Ramos (cell line): Measurements from ENCODE around the gene TCF7L1.

ENCODE experiments used
- in situ Hi-C: fragments of 300-500 bp; cut with MboI; formaldehyde crosslinking; loops from one replicate; pipeline ENCODE4 v1.14.3; 2022; ENCODE audit warnings: low sequenced_read_pairs; ENCODE audit not compliant: unreplicated experiment

Gene TCF7L1

DNA sequence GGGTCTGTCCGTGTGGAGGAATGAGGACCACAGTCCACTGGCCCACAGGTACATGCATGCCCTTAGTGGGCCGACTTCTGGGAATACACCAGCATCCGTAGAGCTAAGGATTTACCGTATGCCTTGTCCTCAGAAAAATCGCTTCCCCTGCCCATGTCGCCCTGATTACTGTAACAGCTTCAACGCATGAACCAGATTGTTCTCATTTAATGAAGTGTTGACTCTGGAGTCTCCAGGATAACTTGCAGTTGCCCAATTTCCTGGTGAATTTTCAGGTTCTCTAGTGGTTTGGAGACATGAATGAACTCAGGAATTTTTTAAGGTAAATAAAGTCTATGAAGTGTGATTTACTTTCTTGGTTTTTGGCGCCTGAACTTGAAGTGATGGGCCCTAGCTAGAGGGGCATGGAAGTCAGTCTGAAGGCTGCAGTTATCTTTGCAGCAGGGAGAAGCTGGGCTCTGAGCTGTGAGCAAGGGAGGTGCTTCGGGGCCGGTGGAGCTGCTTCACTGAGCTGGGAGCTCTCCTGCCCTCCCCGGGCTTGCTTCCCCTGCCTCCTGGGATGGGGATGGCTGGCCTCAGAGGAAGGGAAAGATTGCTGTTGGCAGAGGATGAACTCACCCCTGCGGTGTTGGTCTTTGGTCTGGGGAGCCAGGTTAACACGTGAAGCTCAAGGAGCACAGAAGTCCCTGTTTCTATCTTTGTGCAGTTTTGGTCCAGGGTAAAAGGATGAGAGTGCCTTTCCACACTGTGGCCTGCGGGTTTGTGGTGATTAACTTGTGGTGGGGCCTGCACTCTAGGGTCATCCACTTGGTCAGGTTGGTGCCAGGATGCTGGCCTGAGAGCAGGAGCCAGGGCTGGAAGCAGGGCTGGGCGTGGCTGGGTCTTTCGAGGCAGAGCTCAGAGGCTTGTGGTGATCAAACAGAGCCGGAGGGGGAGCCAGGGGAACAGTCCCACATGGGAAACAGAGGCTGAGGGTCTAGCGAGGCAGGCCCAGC lies 28.1 kb downstream of the TCF7L1 start:
- in situ Hi-C loops: no loop called here

DNA sequence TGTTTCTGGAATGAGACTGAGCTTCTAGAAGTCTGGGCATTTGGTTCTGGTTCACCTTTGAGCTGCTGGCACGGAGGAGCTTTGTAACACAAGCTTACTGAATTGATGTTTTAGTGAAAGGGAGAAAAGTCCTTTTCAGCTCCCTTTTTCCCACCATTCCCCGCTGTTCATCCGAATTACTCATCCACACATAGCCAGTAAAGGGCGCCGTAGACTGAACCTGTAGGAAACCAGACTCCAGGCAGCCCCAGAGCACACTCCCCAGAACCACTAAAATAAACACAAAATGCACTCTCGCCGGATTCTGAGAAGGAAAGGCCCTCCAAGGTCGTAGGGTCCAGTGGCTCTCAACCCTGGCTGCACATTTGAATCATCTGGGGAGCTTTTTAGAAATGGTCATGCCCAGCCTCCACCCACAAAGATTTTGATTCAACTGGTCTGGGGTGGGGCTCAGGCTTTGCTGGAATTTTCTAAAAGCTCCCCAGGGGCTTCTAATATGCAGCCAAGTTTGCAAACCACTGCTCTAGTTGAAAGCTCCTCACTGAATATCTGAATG lies 29.6 kb downstream of the TCF7L1 start:
- in situ Hi-C loops: no loop called here

DNA sequence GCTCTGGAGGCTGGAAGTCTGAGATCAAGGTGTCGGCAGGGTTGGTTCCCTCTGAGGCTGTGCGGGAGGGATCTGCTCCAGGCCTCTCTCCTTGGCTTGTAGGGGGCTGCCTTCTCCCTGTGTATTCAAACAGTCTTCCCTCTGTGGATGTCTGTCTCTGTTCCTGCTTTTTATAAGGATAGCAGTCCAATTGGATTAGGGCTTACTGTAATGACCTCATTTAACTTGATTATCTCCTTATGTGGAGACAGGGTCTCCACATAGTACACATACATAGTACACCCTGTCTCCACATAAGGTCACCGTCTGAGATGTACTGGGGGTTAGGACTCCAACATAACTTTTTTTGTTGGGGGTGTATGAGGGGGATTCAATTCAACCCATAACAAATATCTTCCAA lies 30.5 kb downstream of the TCF7L1 start:
- in situ Hi-C loops: no loop called here

DNA sequence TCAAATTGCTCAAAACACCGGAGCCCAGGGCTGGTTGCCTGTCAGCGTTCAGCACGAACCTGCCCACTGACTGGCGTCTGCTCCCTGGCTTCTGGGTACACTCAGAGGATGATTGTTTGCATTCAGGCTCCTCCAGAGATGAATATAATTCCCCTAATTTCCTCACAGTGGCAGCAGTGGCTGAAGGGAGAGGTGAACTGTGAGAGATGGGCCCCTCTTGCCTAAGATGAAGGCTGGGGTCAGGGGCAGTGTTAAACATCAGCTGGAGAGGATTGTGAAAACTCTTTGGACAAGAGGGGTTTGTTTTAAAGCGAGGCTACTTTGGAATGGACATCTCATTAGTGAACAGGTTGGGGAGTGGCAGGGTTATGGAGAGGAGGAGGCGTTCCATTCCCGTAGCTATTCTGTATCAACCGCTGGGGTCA lies 31.0 kb downstream of the TCF7L1 start:
- in situ Hi-C loops: no loop called here

DNA sequence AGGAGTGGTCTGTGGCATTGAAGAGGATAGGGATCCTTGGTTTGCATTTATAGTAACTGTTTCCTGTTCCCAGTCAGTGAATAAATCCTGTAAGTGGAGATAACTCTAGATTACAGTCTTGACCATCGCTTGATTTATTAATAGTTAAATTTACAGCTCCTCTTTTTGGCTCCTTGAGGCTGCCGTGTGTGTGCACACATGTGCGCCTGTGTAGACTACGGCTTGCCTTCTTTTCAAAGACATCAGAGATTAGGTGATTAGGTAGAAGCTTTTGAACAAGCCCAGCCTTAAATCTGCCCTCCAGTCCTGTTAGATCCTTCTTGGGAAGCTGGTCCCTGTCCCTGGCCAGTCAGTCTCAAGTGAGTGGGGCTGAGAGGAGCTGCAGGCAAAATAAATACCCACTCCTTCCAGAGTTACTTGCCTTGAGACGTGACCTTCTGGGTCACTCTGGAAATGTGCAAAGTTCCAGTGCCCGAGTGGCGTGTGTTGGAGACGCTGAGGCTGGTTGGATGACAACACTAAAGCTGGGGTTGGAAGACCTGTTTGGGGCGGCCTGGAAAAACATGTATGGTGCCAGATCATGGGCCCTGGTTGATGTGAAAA lies 32.0 kb downstream of the TCF7L1 start:
- in situ Hi-C loops: no loop called here

DNA sequence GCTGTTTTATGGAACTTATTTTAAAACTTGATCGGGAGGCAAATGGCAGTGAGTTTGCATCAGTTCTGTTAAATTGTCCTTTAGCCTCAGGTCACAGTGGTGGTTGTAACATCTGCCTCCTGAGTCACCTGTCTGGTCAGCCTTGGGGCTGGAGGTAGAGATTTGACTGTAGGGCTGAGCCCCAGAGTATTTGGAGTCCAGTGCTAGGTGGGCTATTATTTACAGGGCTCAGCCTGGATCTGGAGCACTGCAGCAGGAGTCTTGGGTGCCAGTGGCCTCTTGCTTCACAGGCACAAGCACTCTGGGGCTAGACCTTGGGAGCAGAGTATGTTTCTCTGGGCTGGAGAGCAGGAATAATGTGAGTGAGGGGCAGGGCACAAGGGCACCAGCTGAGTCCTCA lies 32.8 kb downstream of the TCF7L1 start:
- in situ Hi-C loops: no loop called here

DNA sequence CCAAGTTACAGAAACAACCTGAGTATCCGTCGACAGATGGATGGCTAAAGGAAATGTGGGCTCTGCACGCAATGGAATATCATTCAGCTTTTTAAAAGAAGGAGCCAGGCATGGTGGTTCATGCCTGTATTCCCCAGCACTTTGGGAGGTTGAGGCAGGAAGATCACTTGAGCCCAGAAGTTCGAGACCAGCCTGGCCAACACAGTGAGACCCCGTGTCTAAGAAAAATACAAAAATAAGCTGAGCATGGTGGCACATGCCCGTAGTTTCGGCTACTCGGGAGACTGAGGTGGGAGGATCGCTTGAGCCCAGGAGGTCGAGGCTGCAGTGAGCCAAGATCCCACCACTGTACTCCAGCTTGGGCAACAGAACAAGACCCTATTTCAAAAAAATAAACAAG lies 34.3 kb downstream of the TCF7L1 start:
- in situ Hi-C loops: no loop called here

DNA sequence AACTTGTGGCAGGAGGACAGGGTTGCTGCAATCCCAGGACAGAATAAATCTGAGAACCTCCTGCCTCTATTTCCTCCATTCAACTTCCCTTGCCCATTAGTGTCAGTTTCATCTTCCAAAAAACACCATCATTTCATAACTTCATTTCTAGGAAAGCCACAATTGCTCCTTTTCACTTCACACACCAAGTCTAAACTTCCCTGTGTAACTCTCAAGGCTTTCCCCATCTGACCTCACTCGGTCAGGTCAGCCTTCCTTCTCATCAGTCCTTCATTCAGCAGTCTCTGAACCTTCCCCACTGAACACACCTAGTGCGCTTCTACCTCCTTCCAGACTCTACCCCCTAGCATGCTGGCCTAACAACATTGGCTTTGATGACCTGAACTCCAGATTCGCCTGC lies 35.8 kb downstream of the TCF7L1 start:
- in situ Hi-C loops: no loop called here

GRCh38 chr2:85169581-85169980 lies 36.4 kb downstream of the TCF7L1 start:
- in situ Hi-C loops: no loop called here

DNA sequence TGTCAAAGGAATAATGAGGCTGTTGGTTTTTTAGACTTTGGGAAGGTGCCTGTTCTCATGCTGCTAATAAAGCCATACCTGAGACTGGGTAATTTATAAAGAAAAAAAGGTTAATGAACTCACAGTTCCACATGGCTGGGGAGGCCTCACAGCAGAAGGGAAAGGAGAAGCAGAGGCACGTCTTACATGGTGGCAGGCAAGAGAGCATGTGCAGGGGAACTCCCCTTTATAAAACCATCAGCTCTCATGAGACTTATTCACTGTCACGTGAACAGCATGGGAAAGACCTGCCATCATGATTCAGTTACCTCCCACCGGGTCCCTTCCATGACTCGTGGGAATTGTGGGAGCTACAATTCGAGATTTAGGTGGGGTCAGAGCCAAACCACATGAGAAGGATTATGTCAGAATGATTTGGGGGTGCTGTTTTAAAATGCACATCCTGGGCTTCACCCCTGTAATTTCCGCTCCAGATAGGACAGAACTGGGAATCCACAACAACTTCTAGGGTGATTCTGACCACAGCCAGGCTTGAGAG lies 37.8 kb downstream of the TCF7L1 start:
- in situ Hi-C loops: no loop called here

GRCh38 chr2:85171916-85172315 lies 38.7 kb downstream of the TCF7L1 start:
- in situ Hi-C loops: no loop called here

- in situ Hi-C loops: no loop called here
These were observed 40.7 kb downstream of the TCF7L1 start for GRCh38 chr2:85173909-85174308.

DNA sequence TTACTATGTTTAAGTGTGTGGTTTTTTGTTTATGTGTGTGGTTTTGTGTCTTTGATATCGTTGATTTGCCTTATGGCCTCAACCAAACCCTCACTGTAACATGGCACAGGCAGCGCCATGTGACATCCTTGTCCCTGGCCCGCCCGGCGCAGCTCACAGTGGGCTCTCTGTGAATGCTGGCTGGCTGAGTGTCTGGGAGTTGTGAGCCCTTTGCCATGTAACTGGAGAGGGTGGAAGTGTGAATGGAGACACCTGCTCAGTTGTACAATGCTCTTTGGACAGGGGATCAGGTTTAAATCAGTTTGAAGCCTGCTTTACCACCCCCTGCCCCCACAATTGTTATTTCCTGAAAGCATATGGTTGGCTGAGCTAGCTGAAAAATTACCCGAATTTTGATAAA lies 41.8 kb downstream of the TCF7L1 start:
- in situ Hi-C loops: no loop called here

- in situ Hi-C loops: no loop called here
These were observed 42.4 kb downstream of the TCF7L1 start for GRCh38 chr2:85175369-85176299.

- in situ Hi-C loops: no loop called here
These were observed 44.0 kb downstream of the TCF7L1 start for GRCh38 chr2:85177031-85177824.

DNA sequence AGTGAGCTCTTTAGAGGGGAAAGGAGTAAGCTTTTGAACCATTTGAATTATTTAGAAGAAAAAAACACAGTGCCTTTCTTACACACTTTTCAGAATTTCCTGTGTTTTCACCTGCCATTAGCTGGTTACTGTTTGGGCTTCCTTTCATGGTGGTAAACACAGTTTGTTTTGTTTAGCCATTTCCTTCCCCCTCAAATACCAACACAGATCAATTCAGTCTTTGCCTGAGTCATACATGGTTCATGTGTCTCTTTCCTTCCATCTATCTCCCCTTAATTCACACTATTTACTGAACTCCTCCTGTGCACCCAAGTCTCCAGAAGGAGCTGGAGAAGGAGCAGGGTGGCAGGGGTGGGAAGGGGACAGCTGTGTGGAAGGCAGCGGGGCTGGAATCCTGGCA lies 45.0 kb downstream of the TCF7L1 start:
- in situ Hi-C loops: no loop called here

DNA sequence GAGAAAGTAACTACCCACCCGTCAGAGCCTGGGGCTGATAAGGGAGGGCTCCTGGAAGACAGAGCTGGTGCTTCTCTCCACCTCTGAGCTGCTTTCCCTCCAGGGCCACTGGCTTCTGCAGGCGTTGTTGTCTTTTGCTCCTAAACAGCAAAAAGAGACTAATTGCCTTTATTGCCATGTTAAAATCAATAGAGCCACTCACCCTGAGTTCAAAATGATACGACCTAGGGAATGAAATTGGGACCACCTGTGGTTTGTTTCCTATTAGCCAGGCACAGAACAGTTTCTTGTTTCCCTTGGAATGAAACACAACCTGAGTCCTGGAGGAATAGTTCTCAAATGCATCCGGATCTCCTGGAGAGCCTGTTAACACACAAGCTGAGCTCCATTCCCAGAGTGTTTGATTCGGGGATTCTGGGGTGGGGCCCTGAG lies 45.8 kb downstream of the TCF7L1 start:
- in situ Hi-C loops: no loop called here

- in situ Hi-C loops: no loop called here
These were observed 46.3 kb downstream of the TCF7L1 start for GRCh38 chr2:85179541-85179940.
